HepG2 (cell line): ENCODE data around the gene TBCCD1. TPM values are rescaled to one million over a fixed set of nuclear protein-coding genes. Genes with fewer than 3 reads are reported as not detected.
A peak's percentile ranks its signal among the peaks of the same experiment; 100 is the strongest.

Source experiments
- HOXA9 ChIP-seq: sonication (generic); formaldehyde crosslinking; IDR thresholded peaks from 2 replicates; pipeline ENCODE4 v1.8.1; 2022; ENCODE audit warnings: missing genetic modification reagents, mild to moderate bottlenecking, moderate library complexity, borderline replicate concordance
- JDP2 ChIP-seq: sonication (generic); formaldehyde crosslinking; IDR thresholded peaks from 2 replicates; pipeline ENCODE4 v1.8.1; 2022; ENCODE audit warnings: missing genetic modification reagents, borderline replicate concordance
- KMT2B ChIP-seq: IDR thresholded peaks from 2 replicates; pipeline ENCODE4 v1.6.1; 2016; ENCODE audit warnings: missing genetic modification reagents, missing compliant biosample characterization
- RAD21 ChIP-seq: fragments of 450-650 bp; formaldehyde crosslinking; IDR thresholded peaks from 2 replicates; pipeline ENCODE4 v1.5.0; 2020; ENCODE audit warnings: mild to moderate bottlenecking
- SRF ChIP-seq: IDR thresholded peaks from 2 replicates; pipeline ENCODE4 v1.6.1; 2011; ENCODE audit warnings: mild to moderate bottlenecking, low read depth, low read length, moderate library complexity
- TRIM24 ChIP-seq: sonication (generic); formaldehyde crosslinking; IDR thresholded peaks from 2 replicates; pipeline ENCODE4 v1.8.0; 2022; ENCODE audit warnings: mild to moderate bottlenecking, missing genetic modification reagents
- ZNF124 ChIP-seq: sonication (generic); formaldehyde crosslinking; IDR thresholded peaks from 2 replicates; pipeline ENCODE4 v1.4.0; 2020; ENCODE audit warnings: missing genetic modification reagents
- ZSCAN31 ChIP-seq: sonication (generic); formaldehyde crosslinking; IDR thresholded peaks from 2 replicates; pipeline ENCODE4 v1.5.0; 2020; ENCODE audit warnings: low read depth, mild to moderate bottlenecking, missing genetic modification reagents
- polyA plus RNA-seq, 8 experiments: library from polyadenylated mRNA; depleted of rRNA in 3 of 8; stranded (reverse) in 7 of 8; unstranded in 1 of 8; fragments of >200 nt; fragmentation: Illumina TruSeq in 4 of 8; extraction: Trizol in 4 of 8; gene quantifications; 2 replicates each; pipeline versions ENCODE4 v1.2.1 to v1.2.3, GENCODE V29; 2011 to 2016; ENCODE audit warnings: low read depth in 4 of 8, missing spikeins in 1 of 8, mixed read lengths in 1 of 8; ENCODE audit not compliant: insufficient read depth in 1 of 8
- total RNA-seq, 5 experiments: library from RNA; depleted of rRNA; stranded (reverse); fragments of >200 nt; fragmentation: Illumina TruSeq; extraction: Trizol; gene quantifications; 2 replicates each; pipeline ENCODE4 v1.2.3, GENCODE V29; 2016; ENCODE audit warnings: low read depth in 1 of 5
- TF ChIP-seq, protein P1 (sequence below): sonication (generic); formaldehyde crosslinking; IDR thresholded peaks from 2 replicates; pipeline ENCODE4 v1.9.0; 2021; ENCODE audit warnings: missing genetic modification reagents, borderline replicate concordance
- TF ChIP-seq, protein P2 (sequence below): IDR thresholded peaks from 2 replicates; pipeline ENCODE4 v1.6.1; 2012; ENCODE audit warnings: inconsistent platforms
- TF ChIP-seq, protein P3 (sequence below): sonication (generic); formaldehyde crosslinking; IDR thresholded peaks from 2 replicates; pipeline ENCODE4 v1.8.1; 2023; ENCODE audit warnings: mild to moderate bottlenecking, missing genetic modification reagents
- TF ChIP-seq, protein P4 (sequence below): sonication (generic); formaldehyde crosslinking; IDR thresholded peaks from 2 replicates; pipeline ENCODE4 v1.8.0; 2022; ENCODE audit warnings: low read depth, missing genetic modification reagents
- TF ChIP-seq, protein P5 (sequence below): sonication (generic); formaldehyde crosslinking; IDR thresholded peaks from 2 replicates; pipeline ENCODE4 v1.4.0; 2020; ENCODE audit warnings: low read depth, missing genetic modification reagents
- TF ChIP-seq, protein P6 (sequence below): sonication (generic); formaldehyde crosslinking; IDR thresholded peaks from 2 replicates; pipeline ENCODE4 v1.5.1; 2020; ENCODE audit warnings: missing genetic modification reagents, mild to moderate bottlenecking, borderline replicate concordance
- TF ChIP-seq, protein P7 (sequence below): IDR thresholded peaks from 2 replicates; pipeline ENCODE4 v1.6.1; 2018; ENCODE audit warnings: missing genetic modification reagents

Gene TBCCD1
- total and polyA plus RNA-seq, 2 of the 13 experiments (the other 11 are each of a cell fraction or from before 2014, with no cell fraction given), result 13.6 to 16.2 TPM

DNA sequence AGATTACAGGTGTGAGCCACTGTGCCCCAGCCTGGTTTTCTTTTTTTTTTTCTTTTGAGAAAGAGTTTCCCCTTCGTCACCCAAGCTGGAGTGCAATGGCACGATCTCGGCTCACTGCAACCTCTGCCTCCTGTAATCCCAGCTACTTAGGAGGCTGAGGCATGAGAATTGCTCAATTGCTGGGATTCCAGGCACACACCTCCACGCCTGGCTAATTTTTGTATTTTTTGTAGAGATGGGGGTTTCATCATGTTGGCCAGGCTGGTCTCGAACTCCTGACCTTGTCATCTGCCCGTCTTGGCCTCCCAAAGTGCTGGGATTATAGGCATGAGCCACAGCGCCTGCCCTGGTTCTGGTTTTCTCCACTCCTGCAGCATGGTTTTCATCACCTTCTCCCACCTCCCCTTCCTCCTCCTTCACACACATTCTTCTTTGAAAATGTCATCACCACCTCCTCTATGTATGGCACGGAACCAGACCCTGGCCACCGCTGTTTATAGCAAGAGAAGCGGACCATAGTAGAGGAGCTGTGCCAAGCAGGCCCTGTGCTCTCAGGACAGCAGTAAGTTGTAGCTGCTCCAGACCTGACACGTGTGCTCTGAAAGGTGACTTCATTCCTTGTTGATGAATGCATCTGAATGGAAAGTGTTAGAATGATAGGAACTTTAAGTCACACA, 31.1 kb upstream of the TBCCD1 start (continued):
- TF ChIP-seq, protein P1, sequence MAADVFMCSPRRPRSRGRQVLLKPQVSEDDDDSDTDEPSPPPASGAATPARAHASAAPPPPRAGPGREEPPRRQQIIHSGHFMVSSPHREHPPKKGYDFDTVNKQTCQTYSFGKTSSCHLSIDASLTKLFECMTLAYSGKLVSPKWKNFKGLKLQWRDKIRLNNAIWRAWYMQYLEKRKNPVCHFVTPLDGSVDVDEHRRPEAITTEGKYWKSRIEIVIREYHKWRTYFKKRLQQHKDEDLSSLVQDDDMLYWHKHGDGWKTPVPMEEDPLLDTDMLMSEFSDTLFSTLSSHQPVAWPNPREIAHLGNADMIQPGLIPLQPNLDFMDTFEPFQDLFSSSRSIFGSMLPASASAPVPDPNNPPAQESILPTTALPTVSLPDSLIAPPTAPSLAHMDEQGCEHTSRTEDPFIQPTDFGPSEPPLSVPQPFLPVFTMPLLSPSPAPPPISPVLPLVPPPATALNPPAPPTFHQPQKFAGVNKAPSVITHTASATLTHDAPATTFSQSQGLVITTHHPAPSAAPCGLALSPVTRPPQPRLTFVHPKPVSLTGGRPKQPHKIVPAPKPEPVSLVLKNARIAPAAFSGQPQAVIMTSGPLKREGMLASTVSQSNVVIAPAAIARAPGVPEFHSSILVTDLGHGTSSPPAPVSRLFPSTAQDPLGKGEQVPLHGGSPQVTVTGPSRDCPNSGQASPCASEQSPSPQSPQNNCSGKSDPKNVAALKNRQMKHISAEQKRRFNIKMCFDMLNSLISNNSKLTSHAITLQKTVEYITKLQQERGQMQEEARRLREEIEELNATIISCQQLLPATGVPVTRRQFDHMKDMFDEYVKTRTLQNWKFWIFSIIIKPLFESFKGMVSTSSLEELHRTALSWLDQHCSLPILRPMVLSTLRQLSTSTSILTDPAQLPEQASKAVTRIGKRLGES, result no peak
- TF ChIP-seq ZSCAN31 (CRISPR knock-in tag), result no peak
- no peak for TF ChIP-seq JDP2 (CRISPR knock-in tag)
- no peak for TF ChIP-seq SRF
- TF ChIP-seq TRIM24 (CRISPR knock-in tag), result no peak
- TF ChIP-seq, protein P2, sequence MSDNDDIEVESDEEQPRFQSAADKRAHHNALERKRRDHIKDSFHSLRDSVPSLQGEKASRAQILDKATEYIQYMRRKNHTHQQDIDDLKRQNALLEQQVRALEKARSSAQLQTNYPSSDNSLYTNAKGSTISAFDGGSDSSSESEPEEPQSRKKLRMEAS, result peak; percentile 75
- no peak for TF ChIP-seq ZNF124
- TF ChIP-seq, protein P3, sequence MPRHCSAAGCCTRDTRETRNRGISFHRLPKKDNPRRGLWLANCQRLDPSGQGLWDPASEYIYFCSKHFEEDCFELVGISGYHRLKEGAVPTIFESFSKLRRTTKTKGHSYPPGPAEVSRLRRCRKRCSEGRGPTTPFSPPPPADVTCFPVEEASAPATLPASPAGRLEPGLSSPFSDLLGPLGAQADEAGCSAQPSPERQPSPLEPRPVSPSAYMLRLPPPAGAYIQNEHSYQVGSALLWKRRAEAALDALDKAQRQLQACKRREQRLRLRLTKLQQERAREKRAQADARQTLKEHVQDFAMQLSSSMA (CRISPR knock-in tag), result no peak
- no peak for TF ChIP-seq RAD21 (CRISPR knock-in tag)
- TF ChIP-seq, protein P4, sequence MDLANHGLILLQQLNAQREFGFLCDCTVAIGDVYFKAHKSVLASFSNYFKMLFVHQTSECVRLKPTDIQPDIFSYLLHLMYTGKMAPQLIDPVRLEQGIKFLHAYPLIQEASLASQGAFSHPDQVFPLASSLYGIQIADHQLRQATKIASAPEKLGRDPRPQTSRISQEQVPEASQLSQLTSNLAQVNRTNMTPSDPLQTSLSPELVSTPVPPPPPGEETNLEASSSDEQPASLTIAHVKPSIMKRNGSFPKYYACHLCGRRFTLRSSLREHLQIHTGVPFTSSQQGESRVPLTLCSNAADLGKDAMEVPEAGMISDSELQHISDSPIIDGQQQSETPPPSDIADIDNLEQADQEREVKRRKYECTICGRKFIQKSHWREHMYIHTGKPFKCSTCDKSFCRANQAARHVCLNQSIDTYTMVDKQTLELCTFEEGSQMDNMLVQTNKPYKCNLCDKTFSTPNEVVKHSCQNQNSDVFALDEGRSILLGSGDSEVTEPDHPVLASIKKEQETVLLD (CRISPR knock-in tag), result no peak
- no peak; the same call in 1 of the 2 replicates for TF ChIP-seq KMT2B (CRISPR knock-in tag)
- TF ChIP-seq, protein P5, sequence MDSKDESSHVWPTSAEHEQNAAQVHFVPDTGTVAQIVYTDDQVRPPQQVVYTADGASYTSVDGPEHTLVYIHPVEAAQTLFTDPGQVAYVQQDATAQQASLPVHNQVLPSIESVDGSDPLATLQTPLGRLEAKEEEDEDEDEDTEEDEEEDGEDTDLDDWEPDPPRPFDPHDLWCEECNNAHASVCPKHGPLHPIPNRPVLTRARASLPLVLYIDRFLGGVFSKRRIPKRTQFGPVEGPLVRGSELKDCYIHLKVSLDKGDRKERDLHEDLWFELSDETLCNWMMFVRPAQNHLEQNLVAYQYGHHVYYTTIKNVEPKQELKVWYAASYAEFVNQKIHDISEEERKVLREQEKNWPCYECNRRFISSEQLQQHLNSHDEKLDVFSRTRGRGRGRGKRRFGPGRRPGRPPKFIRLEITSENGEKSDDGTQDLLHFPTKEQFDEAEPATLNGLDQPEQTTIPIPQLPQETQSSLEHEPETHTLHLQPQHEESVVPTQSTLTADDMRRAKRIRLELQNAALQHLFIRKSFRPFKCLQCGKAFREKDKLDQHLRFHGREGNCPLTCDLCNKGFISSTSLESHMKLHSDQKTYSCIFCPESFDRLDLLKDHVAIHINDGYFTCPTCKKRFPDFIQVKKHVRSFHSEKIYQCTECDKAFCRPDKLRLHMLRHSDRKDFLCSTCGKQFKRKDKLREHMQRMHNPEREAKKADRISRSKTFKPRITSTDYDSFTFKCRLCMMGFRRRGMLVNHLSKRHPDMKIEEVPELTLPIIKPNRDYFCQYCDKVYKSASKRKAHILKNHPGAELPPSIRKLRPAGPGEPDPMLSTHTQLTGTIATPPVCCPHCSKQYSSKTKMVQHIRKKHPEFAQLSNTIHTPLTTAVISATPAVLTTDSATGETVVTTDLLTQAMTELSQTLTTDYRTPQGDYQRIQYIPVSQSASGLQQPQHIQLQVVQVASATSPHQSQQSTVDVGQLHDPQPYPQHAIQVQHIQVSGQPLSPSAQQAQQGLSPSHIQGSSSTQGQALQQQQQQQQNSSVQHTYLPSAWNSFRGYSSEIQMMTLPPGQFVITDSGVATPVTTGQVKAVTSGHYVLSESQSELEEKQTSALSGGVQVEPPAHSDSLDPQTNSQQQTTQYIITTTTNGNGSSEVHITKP (CRISPR knock-in tag), result 0 out of 2 replicates have a peak, but pooled peaks have one; percentile 11
- TF ChIP-seq HOXA9 (CRISPR knock-in tag), result no peak
- TF ChIP-seq, protein P6, sequence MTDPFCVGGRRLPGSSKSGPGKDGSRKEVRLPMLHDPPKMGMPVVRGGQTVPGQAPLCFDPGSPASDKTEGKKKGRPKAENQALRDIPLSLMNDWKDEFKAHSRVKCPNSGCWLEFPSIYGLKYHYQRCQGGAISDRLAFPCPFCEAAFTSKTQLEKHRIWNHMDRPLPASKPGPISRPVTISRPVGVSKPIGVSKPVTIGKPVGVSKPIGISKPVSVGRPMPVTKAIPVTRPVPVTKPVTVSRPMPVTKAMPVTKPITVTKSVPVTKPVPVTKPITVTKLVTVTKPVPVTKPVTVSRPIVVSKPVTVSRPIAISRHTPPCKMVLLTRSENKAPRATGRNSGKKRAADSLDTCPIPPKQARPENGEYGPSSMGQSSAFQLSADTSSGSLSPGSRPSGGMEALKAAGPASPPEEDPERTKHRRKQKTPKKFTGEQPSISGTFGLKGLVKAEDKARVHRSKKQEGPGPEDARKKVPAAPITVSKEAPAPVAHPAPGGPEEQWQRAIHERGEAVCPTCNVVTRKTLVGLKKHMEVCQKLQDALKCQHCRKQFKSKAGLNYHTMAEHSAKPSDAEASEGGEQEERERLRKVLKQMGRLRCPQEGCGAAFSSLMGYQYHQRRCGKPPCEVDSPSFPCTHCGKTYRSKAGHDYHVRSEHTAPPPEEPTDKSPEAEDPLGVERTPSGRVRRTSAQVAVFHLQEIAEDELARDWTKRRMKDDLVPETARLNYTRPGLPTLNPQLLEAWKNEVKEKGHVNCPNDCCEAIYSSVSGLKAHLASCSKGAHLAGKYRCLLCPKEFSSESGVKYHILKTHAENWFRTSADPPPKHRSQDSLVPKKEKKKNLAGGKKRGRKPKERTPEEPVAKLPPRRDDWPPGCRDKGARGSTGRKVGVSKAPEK (CRISPR knock-in tag), result no peak
- TF ChIP-seq, protein P7, sequence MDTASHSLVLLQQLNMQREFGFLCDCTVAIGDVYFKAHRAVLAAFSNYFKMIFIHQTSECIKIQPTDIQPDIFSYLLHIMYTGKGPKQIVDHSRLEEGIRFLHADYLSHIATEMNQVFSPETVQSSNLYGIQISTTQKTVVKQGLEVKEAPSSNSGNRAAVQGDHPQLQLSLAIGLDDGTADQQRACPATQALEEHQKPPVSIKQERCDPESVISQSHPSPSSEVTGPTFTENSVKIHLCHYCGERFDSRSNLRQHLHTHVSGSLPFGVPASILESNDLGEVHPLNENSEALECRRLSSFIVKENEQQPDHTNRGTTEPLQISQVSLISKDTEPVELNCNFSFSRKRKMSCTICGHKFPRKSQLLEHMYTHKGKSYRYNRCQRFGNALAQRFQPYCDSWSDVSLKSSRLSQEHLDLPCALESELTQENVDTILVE (CRISPR knock-in tag), result 0 out of 2 replicates have a peak, but pooled peaks have one; percentile 22
